Immature natural killer cell (primary cell): Measurements from ENCODE around the gene MIPOL1. TPM values are rescaled to one million over a fixed set of nuclear protein-coding genes. Genes with fewer than 3 reads are reported as not detected.
"Not testable (repeated sequence)": the region's sequence is repeated elsewhere in the genome, so short reads cannot be mapped to it uniquely, and the experiment has no call there.

Source experiments
- DNase-seq, 3 donors: peaks; one replicate each; pipeline ENCODE4 v3.0.0; 2022; ENCODE audit warnings: mixed read lengths in 1 of 3
- H3K27ac Mint-ChIP-seq, 6 donors: one replicate each; pipeline ENCODE4 v1.8.0; 2020; ENCODE audit warnings: mixed read lengths in 6 of 6, mild to moderate bottlenecking in 5 of 6, inconsistent platforms in 4 of 6, moderate library complexity in 3 of 6
- H3K27me3 Mint-ChIP-seq, 3 donors: one replicate each; pipeline ENCODE4 v1.8.0; 2020 to 2021; ENCODE audit warnings: low read depth in 3 of 3, mild to moderate bottlenecking in 3 of 3, mixed read lengths in 3 of 3, moderate library complexity in 3 of 3, inconsistent platforms in 1 of 3
- H3K36me3 Mint-ChIP-seq, 3 donors: one replicate each; pipeline ENCODE4 v1.8.0; 2020; ENCODE audit warnings: mixed read lengths in 3 of 3, inconsistent platforms in 2 of 3, mild to moderate bottlenecking in 2 of 3
- H3K4me1 Mint-ChIP-seq, 2 donors: one replicate each; pipeline ENCODE4 v1.8.0; 2020; ENCODE audit warnings: inconsistent platforms in 2 of 2, mild to moderate bottlenecking in 2 of 2, mixed read lengths in 2 of 2, moderate library complexity in 1 of 2
- H3K4me3 Mint-ChIP-seq, 5 donors: one replicate each; pipeline ENCODE4 v1.8.0; 2020; ENCODE audit warnings: mild to moderate bottlenecking in 5 of 5, mixed read lengths in 5 of 5, inconsistent platforms in 3 of 5, moderate library complexity in 3 of 5
- H3K9me3 Mint-ChIP-seq, 6 donors: one replicate each; pipeline ENCODE4 v1.8.0; 2020; ENCODE audit warnings: mild to moderate bottlenecking in 6 of 6, mixed read lengths in 6 of 6, inconsistent platforms in 4 of 6, moderate library complexity in 3 of 6
- polyA plus RNA-seq, 3 donors: library from polyadenylated mRNA; unstranded; fragments of 300-500 nt; fragmentation: Illumina TruSeq; gene quantifications; one replicate each; pipeline ENCODE4 v1.2.3, GENCODE V29; 2021

Gene MIPOL1
- polyA plus RNA-seq, 3 donors from 2014 or later: not detected

DNA sequence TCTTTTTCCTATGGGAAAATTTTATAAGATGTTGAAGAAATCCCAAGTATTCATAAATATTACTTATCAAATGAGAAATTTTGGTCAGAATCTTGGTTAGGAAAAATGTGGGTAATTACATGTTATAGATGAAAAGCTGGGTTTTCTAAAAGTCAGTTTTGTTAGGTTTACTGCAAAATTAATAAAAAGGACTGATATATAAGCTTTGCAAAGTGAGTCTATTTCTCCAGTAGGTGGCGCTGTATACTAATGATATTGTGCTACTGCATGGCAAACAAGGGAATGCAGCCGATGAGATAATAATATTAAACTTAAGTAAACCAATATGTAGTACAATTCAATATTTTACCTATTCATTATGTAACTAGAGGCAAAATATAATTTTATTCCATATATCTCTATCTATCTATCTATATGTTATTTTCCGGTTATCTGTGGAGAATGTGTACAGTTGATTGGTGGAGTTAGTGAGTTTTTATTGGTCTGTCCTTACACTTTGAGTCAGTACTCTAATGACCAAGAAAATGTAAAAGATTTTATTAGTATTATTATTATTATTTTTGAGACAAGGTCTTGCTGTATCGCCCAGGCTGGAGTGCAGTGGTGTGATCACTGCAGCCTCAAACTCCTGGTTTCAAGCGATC lies 32.9 kb downstream of the MIPOL1 start:
- Mint-ChIP-seq H3K9me3 (peaks cover 3 to 13% (median 7%) of the 10 kb centered on the region in 6 donors), H3K27me3 (peaks cover 0 to 2% (median 0%) of the 10 kb centered on the region in 3 donors)
- peak in 1 of 3 donors; percentile 5 for DNase-seq

GRCh38 chr14:37232907-37233481 lies 35.3 kb downstream of the MIPOL1 start:
- DNase-seq: no peak
- no peaks in the 10 kb centered on the region for H3K4me1 Mint-ChIP-seq
- no peaks in the 10 kb centered on the region for H3K36me3 Mint-ChIP-seq
- peaks cover 0 to 2% (median 0%) of the 10 kb centered on the region in 3 donors for H3K27me3 Mint-ChIP-seq
- H3K27ac Mint-ChIP-seq: no peak overlapping the region
- no peak overlapping the region for H3K4me3 Mint-ChIP-seq
- peaks cover 0 to 10% (median 3%) of the 10 kb centered on the region in 6 donors for H3K9me3 Mint-ChIP-seq

More for the DNA sequence above, 32.9 kb downstream of the MIPOL1 start:
- Mint-ChIP-seq H3K36me3 (no peaks in the 10 kb centered on the region), H3K27ac (no peak overlapping the region), H3K4me1 (no peaks in the 10 kb centered on the region), H3K4me3 (no peak overlapping the region)

GRCh38 chr14:37234222-37234621 lies 36.5 kb downstream of the MIPOL1 start:
- H3K36me3 Mint-ChIP-seq: no peaks in the 10 kb centered on the region
- H3K9me3 Mint-ChIP-seq: peaks cover 0 to 10% (median 3%) of the 10 kb centered on the region in 6 donors
- H3K4me3 Mint-ChIP-seq: no peak overlapping the region
- no peak for DNase-seq
- no peak overlapping the region for H3K27ac Mint-ChIP-seq
- H3K4me1 Mint-ChIP-seq: no peaks in the 10 kb centered on the region
- H3K27me3 Mint-ChIP-seq: no peaks in the 10 kb centered on the region

- not testable (repeated sequence) for H3K9me3 Mint-ChIP-seq, H3K27me3 Mint-ChIP-seq, H3K36me3 Mint-ChIP-seq, DNase-seq, H3K4me3 Mint-ChIP-seq, H3K27ac Mint-ChIP-seq, H3K4me1 Mint-ChIP-seq
Observed at GRCh38 chr14:37236044-37236443, 38.3 kb downstream of the MIPOL1 start.

DNA sequence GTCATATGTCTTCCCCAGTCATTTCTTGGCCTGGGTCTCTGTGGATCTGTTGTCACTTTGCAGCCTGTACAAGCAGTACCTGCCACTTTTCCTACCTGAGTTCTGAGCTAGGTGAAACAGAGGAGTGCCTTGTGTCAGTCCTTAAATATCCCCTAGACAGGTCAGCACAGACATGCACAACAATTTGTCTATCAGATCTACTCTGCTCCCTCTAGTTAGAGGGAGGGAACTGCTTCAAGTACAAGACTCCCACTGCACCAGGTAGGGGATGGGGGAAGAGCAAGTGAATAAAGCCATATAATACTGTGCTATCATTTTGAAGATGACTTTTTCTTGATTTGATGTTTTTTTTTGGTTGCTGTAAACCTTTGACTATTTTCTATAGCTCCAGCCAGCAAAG lies 39.4 kb downstream of the MIPOL1 start:
- Mint-ChIP-seq H3K4me3 (no peak overlapping the region), H3K4me1 (no peaks in the 10 kb centered on the region), H3K27ac (no peak overlapping the region), H3K27me3 (no peaks in the 10 kb centered on the region), H3K36me3 (no peaks in the 10 kb centered on the region), H3K9me3 (peaks cover 0 to 10% (median 2%) of the 10 kb centered on the region in 6 donors)
- no peak for DNase-seq

- no peaks in the 10 kb centered on the region for H3K36me3 Mint-ChIP-seq
- DNase-seq: no peak
- no peak overlapping the region for H3K27ac Mint-ChIP-seq
- peaks cover 0 to 10% (median under 1%) of the 10 kb centered on the region in 6 donors for H3K9me3 Mint-ChIP-seq
- H3K4me1 Mint-ChIP-seq: no peaks in the 10 kb centered on the region
- no peaks in the 10 kb centered on the region for H3K27me3 Mint-ChIP-seq
- no peak overlapping the region for H3K4me3 Mint-ChIP-seq
Observed at GRCh38 chr14:37237735-37238200, 40.0 kb downstream of the MIPOL1 start.

- Mint-ChIP-seq H3K27me3 (no peaks in the 10 kb centered on the region), H3K4me3 (no peak overlapping the region), H3K9me3 (peaks cover 0 to 11% (median 0%) of the 10 kb centered on the region in 6 donors), H3K4me1 (no peaks in the 10 kb centered on the region), H3K27ac (no peak overlapping the region), H3K36me3 (no peaks in the 10 kb centered on the region)
- no peak for DNase-seq
Observed at GRCh38 chr14:37241198-37241597, 43.5 kb downstream of the MIPOL1 start.

- no peaks in the 10 kb centered on the region for H3K36me3 Mint-ChIP-seq
- H3K9me3 Mint-ChIP-seq: peaks cover 0 to 6% (median 0%) of the 10 kb centered on the region in 6 donors
- DNase-seq: no peak
- no peaks in the 10 kb centered on the region for H3K4me1 Mint-ChIP-seq
- no peak overlapping the region for H3K4me3 Mint-ChIP-seq
- H3K27me3 Mint-ChIP-seq: no peaks in the 10 kb centered on the region
- no peak overlapping the region for H3K27ac Mint-ChIP-seq
Observed at GRCh38 chr14:37246427-37246829, 48.7 kb downstream of the MIPOL1 start.

- peaks cover 0 to 6% (median 0%) of the 10 kb centered on the region in 6 donors for H3K9me3 Mint-ChIP-seq
- H3K27ac Mint-ChIP-seq: no peak overlapping the region
- no peaks in the 10 kb centered on the region for H3K4me1 Mint-ChIP-seq
- no peak overlapping the region for H3K4me3 Mint-ChIP-seq
- DNase-seq: no peak
- no peaks in the 10 kb centered on the region for H3K27me3 Mint-ChIP-seq
- no peaks in the 10 kb centered on the region for H3K36me3 Mint-ChIP-seq
Observed at GRCh38 chr14:37247791-37248461, 50.2 kb downstream of the MIPOL1 start.

- Mint-ChIP-seq H3K4me3 (no peak overlapping the region), H3K4me1 (no peaks in the 10 kb centered on the region), H3K27ac (no peak overlapping the region), H3K27me3 (no peaks in the 10 kb centered on the region), H3K36me3 (no peaks in the 10 kb centered on the region), H3K9me3 (peaks cover 0 to 5% (median 0%) of the 10 kb centered on the region in 6 donors)
- DNase-seq: no peak
Observed at GRCh38 chr14:37251775-37252174, 54.0 kb downstream of the MIPOL1 start.

- H3K4me3 Mint-ChIP-seq: no peak overlapping the region
- peaks cover 0 to 7% (median 0%) of the 10 kb centered on the region in 6 donors for H3K9me3 Mint-ChIP-seq
- no peak for DNase-seq
- H3K4me1 Mint-ChIP-seq: no peaks in the 10 kb centered on the region
- no peaks in the 10 kb centered on the region for H3K36me3 Mint-ChIP-seq
- no peaks in the 10 kb centered on the region for H3K27me3 Mint-ChIP-seq
- H3K27ac Mint-ChIP-seq: no peak overlapping the region
Observed at GRCh38 chr14:37252434-37252833, 54.7 kb downstream of the MIPOL1 start.

- DNase-seq: no peak
- no peaks in the 10 kb centered on the region for H3K4me1 Mint-ChIP-seq
- H3K36me3 Mint-ChIP-seq: no peaks in the 10 kb centered on the region
- peaks cover 0 to 7% (median 0%) of the 10 kb centered on the region in 6 donors for H3K9me3 Mint-ChIP-seq
- H3K4me3 Mint-ChIP-seq: no peak overlapping the region
- no peak overlapping the region for H3K27ac Mint-ChIP-seq
- no peaks in the 10 kb centered on the region for H3K27me3 Mint-ChIP-seq
Observed at GRCh38 chr14:37253905-37254304, 56.2 kb downstream of the MIPOL1 start.

DNA sequence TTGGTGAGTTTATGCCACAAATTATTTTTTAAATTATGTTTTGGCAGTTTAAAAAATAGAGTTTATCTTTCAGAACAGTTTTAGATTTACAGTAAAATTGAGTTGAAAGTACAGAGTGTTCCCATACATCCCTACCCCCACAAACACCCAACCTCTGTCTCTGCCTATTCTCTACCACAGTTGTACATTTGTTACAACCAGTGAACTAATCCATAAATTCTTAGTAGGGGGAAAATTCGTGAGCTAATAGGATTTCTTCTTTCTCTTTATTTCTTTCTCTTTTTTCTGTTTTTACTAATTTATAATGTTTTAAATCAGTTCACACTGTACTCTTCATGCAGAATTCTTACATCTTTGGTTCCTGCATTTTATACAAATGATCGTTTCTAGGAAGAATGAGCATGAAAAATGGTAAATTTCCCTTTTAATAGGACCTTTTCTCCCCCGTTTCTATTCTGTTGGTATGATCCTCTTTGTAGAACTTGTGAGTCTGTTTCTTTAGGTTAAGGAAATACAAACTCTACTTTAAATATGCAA lies 56.7 kb downstream of the MIPOL1 start:
- Mint-ChIP-seq H3K27ac (no peak overlapping the region), H3K9me3 (peaks cover 0 to 7% (median 0%) of the 10 kb centered on the region in 6 donors), H3K4me1 (no peaks in the 10 kb centered on the region), H3K36me3 (no peaks in the 10 kb centered on the region), H3K4me3 (no peak overlapping the region), H3K27me3 (no peaks in the 10 kb centered on the region)
- DNase-seq: no peak

DNA sequence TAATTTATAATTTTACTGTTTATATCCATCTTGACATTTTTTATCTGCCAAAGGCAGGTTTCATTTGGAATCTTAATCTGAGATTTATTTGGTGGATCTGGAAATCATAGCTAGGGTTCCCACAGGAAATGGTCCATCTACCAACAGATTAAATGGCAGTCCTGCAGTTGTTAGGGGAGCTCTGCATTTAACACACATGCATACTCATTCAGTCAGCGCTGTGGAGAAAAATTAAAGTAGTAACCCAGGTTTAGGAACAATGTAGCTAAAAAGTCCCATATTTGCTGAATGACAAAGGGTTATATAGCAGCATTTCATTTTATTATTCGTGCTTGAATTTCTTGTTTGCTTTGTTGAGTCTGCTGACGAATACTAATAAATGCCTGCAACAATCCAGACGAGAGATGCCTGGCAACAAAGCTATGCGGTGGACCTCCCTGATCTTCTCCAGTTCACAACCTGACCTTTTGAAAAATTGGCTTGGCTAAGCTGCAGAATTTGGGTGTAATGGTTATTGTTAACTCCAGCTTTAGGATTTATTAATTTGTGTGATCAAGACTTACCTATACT lies 59.8 kb downstream of the MIPOL1 start:
- no peaks in the 10 kb centered on the region for H3K36me3 Mint-ChIP-seq
- no peak overlapping the region for H3K27ac Mint-ChIP-seq
- no peaks in the 10 kb centered on the region for H3K4me1 Mint-ChIP-seq
- H3K4me3 Mint-ChIP-seq: no peak overlapping the region
- H3K27me3 Mint-ChIP-seq: no peaks in the 10 kb centered on the region
- no peak for DNase-seq
- peaks cover 0 to 11% (median 2%) of the 10 kb centered on the region in 6 donors for H3K9me3 Mint-ChIP-seq
